GM12892 (cell line): ENCODE results near the gene PCDHGA1.

Source experiments
- POLR2A ChIP-seq: IDR thresholded peaks from 2 replicates; pipeline ENCODE4 v1.6.1; 2011; ENCODE audit warnings: low read depth, low read length, control low read depth
- POLR2AphosphoS5 ChIP-seq: IDR thresholded peaks from 2 replicates; pipeline ENCODE4 v1.6.1; 2011; ENCODE audit warnings: low read depth, low read length, control low read depth

DNA sequence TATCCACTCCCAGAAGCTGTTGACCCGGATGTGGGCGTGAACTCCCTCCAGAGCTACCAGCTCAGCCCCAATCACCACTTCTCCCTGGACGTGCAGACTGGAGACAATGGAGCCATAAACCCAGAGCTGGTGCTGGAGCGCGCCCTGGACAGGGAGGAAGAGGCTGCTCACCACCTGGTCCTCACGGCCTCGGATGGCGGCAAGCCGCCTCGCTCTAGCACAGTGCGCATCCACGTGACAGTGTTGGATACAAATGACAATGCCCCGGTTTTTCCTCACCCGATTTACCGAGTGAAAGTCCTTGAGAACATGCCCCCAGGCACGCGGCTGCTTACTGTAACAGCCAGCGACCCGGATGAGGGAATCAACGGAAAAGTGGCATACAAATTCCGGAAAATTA lies 63.0 kb downstream of the PCDHGA1 start:
- no peak for TF ChIP-seq POLR2AphosphoS5
- no peak for TF ChIP-seq POLR2A
